HFF-Myc (cell line): ENCODE data around the gene IL17RD.

Source experiments
- DNase-seq: peaks from one replicate; pipeline ENCODE4 v3.0.0-alpha.2; 2011; ENCODE audit warnings: low read depth; ENCODE audit errors: extremely low read depth
- H3K4me3 ChIP-seq: replicated peaks from 2 replicates; pipeline ENCODE4 v1.5.1; 2011; ENCODE audit warnings: low read depth, mild to moderate bottlenecking, control low read depth, low read length
- CTCF ChIP-seq: IDR thresholded peaks from 2 replicates; pipeline ENCODE4 v1.5.1; 2012; ENCODE audit warnings: mild to moderate bottlenecking, low read depth, low read length, control low read depth; ENCODE audit errors: missing control alignments

The IL17RD gene

DNA sequence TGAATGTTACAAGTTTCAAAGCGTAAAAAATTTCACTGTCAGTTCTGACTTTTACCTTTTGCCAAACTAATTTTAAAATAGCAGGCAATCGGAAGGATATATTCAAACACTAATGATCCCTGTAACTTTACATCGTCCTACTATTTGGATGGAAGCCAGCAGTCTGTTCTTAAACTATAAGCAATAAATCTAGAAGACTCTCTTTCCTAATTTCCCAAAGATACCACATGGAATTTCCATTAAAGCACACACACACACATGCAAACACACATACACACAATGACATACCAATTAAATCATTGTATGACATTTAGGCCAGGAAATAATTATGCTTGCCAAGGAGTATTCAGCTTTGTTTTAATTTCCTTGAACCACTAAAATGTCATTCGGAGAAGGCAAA lies 32.0 kb downstream of the IL17RD start:
- TF ChIP-seq CTCF = no peak
- H3K4me3 ChIP-seq = no peak overlapping the region
- no peak for DNase-seq

- no peak overlapping the region for H3K4me3 ChIP-seq
- no peak for DNase-seq
These were observed 32.5 kb downstream of the IL17RD start for GRCh38 chr3:57132674-57133073.

DNA sequence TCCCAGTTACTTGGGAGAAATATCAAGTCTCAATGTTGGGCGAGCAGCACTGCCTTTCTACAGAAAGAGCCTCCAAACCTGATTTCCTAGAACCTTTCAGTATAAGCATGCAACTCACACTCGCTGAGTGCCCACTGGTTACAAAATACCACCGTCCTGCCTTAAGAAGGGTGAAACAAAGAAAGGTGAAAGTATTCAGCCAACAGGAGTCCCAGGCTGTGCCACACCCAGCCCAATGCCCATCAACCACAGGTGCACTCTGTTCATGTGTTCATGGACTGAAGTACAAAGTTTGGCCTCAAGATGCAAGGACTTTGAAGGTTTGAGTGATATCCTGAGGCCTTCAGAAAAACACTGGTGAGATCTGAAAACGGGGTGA lies 34.0 kb downstream of the IL17RD start:
- DNase-seq = no peak
- no peak for TF ChIP-seq CTCF
- H3K4me3 ChIP-seq = no peak overlapping the region

More at GRCh38 chr3:57132674-57133073, 32.5 kb downstream of the IL17RD start:
- no peak for TF ChIP-seq CTCF

DNA sequence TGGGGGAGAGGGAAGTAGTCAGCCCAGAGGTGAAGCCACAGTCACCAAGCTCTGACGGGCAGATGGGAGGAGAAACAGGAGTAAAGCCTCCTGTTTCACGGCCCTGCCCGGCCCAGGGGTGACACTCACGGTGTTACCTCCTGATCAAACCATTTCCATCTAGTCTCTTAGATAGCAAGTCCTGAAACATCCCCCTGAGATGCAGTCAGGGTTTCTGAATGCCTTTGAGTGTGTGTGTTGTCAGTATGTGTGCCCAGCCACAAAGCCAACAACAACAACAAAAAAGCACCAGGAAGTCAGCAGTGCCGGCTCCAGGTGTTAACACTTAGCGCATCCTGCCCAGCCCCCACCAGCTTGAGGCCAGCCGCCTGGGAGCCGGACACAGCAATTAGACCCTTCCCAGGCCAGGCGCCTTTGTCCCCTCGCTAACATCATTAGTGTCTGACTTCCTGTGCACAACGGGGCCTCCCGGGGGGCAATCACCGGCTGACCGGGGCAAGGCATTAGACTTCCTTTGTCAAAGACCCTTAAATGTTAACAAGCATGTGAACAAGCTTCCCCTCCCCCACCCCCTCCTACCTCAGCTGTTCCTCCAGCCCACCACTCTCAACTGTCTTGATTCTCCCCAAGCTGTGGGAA lies 34.5 kb downstream of the IL17RD start:
- H3K4me3 ChIP-seq = no peak overlapping the region
- no peak for DNase-seq
- no peak for TF ChIP-seq CTCF

- no peak for DNase-seq
- H3K4me3 ChIP-seq = peak overlapping the region; percentile 2
- no peak for TF ChIP-seq CTCF
These were observed 36.1 kb downstream of the IL17RD start for GRCh38 chr3:57128826-57129667.

GRCh38 chr3:57127891-57128518 lies 37.1 kb downstream of the IL17RD start:
- peak overlapping the region; percentile 2 for H3K4me3 ChIP-seq
- no peak for TF ChIP-seq CTCF
- peak; percentile 94 for DNase-seq
